Fibroblast of skin of right biceps (primary cell): Measurements from ENCODE around the gene MPZL2.
A peak's percentile ranks its signal among the peaks of the same experiment; 100 is the strongest.

Source experiments
- DNase-seq: peaks from one replicate; pipeline ENCODE4 v3.0.0-alpha.2; 2013

The MPZL2 gene

GRCh38 chr11:118283037-118283636 lies 19.0 kb upstream of the MPZL2 start:
- DNase-seq, result no peak

- DNase-seq, result no peak
Observed at GRCh38 chr11:118282606-118283005, 18.5 kb upstream of the MPZL2 start.

- no peak for DNase-seq
Observed at GRCh38 chr11:118281284-118281683, 17.2 kb upstream of the MPZL2 start.

- peak; percentile 34 for DNase-seq
Observed at GRCh38 chr11:118277312-118277711, 13.2 kb upstream of the MPZL2 start.

GRCh38 chr11:118276422-118276821 lies 12.3 kb upstream of the MPZL2 start:
- DNase-seq, result no peak

GRCh38 chr11:118275176-118275575 lies 11.1 kb upstream of the MPZL2 start:
- DNase-seq, result peak; percentile 40

GRCh38 chr11:118274186-118274585 lies 10.1 kb upstream of the MPZL2 start:
- no peak for DNase-seq

- no peak for DNase-seq
Observed at GRCh38 chr11:118272001-118272400, 7.9 kb upstream of the MPZL2 start.

GRCh38 chr11:118267486-118267885 lies 3.4 kb upstream of the MPZL2 start:
- no peak for DNase-seq

GRCh38 chr11:118265954-118266353 lies 1.9 kb upstream of the MPZL2 start:
- no peak for DNase-seq

- DNase-seq, result no peak
Observed at GRCh38 chr11:118264569-118265465, 720 bp upstream of the MPZL2 start.

- no peak for DNase-seq
Observed at GRCh38 chr11:118263112-118263511, 985 bp downstream of the MPZL2 start.

- no peak for DNase-seq
Observed at GRCh38 chr11:118260353-118260752, 3.7 kb downstream of the MPZL2 start.

GRCh38 chr11:118259138-118259537 lies 5.0 kb downstream of the MPZL2 start:
- no peak for DNase-seq

- no peak for DNase-seq
Observed at GRCh38 chr11:118258410-118258809, 5.7 kb downstream of the MPZL2 start.

GRCh38 chr11:118252688-118253087 lies 11.4 kb downstream of the MPZL2 start:
- no peak for DNase-seq

GRCh38 chr11:118251858-118252652 lies 12.0 kb downstream of the MPZL2 start, which contains the start of gene MPZL3:
MPZL3 (minus strand) TSS chr11:118252365; CDS start chr11:118252294, 71 bp downstream.
- DNase-seq, result peak; percentile 74

GRCh38 chr11:118247041-118247440 lies 17.1 kb downstream of the MPZL2 start:
- no peak for DNase-seq

GRCh38 chr11:118245936-118246562 lies 18.0 kb downstream of the MPZL2 start:
- DNase-seq, result no peak

- no peak for DNase-seq
Observed at GRCh38 chr11:118243993-118244762, 19.9 kb downstream of the MPZL2 start.

- no peak for DNase-seq
Observed at GRCh38 chr11:118243161-118243560, 20.9 kb downstream of the MPZL2 start.

GRCh38 chr11:118241764-118242098 lies 22.4 kb downstream of the MPZL2 start:
- DNase-seq, result no peak
